HG02970 (cell line): Measurements from ENCODE around the gene TSPAN4.

Experiments used
- ATAC-seq: cut with Tn5 transposase; IDR thresholded peaks from one replicate; pipeline ENCODE4 v1.9.1; 2021; ENCODE audit warnings: mild to moderate bottlenecking, moderate library complexity, moderate number of reproducible peaks; ENCODE audit not compliant: unreplicated experiment, low FRiP score

TSPAN4 gene

DNA sequence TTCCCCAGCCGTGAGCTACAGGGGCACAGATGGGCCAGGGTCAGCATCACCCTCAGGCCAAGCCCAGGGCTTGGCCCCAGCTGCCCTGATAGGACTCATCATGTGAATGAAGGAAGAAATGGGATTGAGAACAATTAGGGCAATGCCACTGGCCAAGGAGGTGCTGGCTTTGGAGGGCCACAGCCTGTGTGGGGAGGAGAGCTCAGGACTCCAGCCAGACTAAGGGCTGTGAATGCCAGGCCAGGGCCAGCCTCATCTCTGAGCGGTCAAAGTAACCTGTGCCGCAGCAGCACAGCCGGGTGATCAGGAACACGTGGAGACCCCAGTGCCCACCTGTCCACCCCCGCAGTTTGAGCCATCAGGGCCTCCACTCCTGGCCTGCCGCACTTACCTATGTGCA lies 57.9 kb downstream of the TSPAN4 start:
- ATAC-seq, result no peak

DNA sequence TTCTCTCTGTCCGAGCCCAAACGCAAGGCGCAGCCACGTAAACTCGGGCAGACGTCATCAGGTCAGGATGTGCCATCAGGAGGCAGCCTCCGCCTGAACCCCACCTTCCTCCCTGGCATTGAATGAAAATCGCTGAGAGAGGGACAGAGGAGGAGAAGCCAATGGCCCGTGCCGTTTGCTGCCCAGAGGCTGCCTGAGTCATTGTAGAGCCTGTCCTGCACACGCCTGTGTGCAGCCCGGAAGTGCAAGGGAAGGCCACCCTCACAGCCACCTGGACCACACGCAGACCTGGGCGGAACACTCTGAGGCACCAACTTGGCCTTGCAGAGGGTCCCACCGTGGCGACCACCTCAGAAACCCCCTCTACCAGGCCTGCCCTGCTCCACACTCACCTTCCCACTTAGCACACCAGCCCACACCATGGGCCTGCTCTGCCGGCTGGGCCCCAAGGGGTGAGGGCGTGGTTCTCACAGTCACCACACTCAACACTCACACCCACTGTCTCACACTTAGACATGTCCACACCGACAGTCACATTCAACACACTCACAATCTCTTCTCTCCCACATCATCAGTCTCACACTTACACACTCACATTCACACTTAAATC lies 58.9 kb downstream of the TSPAN4 start:
- ATAC-seq, result no peak

DNA sequence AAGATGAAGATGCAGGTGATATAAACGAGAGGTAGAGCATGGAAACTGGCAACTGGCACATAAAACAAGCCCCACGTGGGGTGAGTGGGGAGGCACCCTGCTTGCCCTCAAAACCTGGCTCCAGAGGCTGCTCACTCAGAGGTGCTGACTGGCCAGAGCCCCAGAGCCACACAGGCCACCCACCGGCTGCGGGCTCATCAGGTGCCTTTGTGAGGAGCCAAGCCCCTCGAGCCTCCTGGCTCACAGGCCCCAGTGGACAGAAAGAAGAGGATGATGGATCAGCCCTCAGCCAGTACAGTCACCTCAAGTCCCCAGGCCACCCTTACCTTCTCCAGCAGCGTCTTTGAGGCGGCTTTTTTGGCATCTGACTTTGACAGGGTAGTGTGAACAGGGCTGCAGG lies 61.7 kb downstream of the TSPAN4 start:
- ATAC-seq, result no peak

DNA sequence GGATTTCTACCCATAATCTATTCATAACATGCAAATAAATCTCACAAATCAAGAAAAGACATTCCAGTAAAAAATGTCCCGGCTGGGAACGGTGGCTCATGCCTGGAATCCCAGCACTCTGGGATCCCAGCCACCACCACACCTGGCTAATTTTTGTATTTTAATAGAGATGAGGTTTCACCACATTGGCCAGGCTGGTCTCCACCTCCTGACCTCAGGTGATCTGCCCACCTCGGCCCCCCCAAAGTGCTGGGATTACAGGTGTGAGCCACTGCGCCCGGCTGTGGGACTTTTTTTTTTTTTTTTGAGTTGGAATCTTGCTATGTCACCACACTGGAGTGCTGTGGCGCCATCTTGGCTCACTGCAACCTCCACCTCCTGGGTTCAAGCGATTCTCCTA lies 63.3 kb downstream of the TSPAN4 start:
- ATAC-seq, result no peak

DNA sequence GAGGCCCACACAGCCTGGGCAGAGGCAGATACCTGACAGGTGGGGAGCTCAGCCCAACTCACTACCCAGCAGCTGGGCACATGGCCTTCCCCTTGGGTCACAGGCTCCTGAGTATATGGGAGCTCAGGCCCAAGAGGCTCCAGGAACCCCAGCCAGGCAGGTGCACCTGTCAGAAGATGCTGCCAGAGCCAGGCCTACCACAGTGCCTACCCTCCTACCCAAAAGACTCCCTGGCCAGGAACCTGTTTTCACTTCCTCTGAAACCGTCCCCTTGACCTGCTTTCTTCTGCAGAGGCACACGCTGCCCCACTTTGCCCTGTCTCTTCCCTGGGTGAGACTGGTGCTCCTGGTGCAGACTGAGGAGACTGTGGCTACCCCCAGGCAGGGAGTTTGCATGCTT lies 65.0 kb downstream of the TSPAN4 start:
- no peak for ATAC-seq

DNA sequence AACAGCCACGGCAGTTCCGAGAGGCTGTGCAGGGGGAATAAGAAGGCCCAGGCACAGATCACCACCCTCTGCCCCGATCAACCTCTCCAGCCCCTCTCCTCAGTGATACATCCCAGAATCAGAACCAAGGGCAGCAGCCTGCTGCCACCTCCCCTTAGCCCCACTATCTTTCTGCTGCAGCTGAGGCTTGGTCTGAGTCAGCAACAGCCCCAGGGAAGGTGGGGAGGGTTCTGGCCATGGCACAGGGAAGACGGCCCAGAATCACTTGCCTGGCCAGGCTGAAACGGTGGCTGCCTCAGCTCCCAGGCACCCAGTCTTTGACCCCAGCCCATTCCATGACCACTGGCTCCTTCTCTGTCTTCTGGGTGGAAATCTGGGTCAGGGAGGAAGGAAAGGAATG lies 65.6 kb downstream of the TSPAN4 start:
- ATAC-seq, result no peak

DNA sequence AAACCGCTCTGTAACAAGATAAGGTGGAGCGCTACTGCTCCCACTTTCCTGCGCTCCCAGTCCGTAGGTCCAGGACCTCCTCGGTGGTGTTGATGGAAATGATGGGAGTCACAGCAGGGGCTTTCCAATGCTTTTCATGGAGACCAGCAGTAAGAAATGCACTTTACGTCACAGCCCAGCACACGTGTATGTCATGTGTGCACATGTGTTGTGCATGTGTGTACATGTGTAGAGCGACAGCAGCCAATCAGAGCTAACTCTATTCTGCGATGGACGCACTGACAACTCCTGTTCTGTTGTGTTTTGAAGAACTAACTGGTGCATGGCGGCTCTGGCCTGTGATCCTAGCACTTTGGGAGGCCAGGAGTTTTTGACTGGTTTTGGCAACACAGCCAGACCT lies 66.8 kb downstream of the TSPAN4 start:
- no peak for ATAC-seq

DNA sequence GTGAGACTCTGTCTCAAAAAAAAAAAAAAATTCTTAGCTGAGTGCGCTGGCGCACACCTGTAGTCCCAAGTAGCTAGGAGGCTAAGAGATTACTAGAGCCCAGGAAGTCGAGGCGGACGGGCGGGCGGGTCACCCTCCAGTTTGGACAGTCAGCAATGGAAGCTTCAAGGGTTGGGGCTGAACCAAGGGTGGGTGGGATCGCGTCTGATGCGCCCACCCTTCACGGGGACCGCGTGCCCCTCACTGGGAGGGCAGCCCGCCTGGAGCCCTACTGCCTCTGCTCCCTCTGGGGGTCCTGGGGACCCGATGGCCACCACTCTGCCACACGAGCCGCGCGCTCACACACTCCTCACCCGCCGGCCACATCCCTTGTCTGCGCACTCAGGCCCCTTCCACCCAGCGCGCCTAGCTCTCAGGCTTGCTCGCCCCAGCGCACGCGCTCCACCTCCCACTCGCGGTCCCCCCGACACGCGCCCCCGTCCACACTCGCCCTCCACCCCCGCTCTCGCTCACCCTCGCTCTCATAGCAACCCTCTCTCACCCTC lies 67.5 kb downstream of the TSPAN4 start:
- ATAC-seq, result peak; percentile 1

DNA sequence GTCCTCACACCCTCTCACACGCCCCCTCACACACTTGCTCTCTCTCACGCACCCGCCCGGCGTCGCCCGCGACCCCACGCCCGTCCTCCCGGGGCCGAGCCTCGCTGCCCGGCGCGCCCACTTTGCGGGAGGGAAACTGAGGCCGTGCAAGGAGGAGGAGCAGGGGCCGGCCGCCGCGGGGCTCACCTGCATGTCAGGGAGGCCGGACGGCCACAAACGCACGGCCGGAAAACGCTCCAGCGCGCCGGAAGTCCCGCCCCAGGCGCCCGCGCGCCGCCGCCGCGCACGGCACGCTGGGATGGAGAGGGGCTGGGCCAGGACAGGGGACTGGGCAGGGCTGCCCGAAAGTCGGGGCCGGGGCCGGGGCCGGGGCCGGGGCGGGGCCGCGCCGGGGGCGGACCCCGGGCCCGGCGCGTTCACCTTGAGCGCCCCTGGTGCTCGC lies 68.0 kb downstream of the TSPAN4 start, which contains the start of gene CHID1:
TSS of gene CHID1 (minus strand) at position 222 of the 442 bp plus-strand sequence. CDS start 5,994 bp downstream, outside the sequence.
- peak; percentile 87 for ATAC-seq

DNA sequence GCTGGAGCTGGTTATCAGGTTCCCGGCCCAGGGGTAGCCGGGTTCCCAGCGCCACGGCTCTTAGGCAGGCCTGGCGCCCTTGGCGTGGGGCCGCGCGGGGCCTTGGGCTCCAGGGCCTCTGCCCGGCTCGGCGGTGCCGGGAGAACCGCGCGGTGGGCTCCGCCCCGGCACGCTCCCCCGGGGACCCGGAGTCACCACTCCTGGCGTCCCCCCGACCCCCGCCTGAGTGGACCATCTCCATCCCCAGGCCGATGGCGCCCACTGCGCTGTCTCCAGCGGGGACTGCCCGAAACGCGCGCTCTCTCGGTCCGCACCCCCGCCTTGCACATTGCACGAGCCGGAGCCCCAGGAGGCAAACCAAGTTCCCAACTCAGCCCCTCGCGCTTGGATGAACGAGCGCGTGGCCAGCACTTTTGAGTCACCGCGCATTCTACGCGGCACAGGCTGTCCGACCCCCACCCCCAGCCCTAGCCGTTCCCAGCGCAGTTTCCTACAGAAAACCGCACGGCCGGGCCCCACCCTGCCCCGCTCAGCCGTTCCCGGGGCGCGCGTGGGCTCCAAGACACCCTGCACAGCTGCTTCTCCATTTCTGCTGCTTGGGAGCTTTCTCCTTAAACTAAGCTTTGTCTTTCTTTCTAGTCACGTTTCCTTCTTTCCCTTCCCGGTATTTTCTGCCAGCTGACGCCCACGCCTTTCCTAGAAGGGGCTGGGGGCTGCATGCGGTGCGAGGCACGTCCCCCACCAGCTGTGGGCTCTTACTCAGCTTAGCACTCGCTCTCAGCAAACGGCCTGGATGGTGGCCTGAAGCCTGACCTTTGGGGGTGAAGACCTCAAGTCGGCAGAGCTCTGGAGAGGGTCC lies 68.6 kb downstream of the TSPAN4 start:
- no peak for ATAC-seq

DNA sequence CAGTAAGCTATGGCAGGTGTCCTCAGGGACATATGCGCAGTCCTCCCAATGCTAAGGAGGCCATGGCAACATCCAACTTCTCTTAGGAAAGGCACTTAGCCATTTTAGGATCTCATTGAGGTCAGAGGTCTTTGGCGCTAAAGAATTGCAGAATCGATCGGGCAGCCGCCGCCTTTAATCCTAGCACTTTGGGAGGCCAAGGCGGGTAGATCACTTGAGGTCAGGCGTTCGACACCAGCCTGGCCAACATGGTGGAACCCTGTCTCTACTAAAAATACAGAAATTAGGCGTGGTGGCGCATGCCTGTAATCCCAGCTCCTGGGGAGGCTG lies 69.2 kb downstream of the TSPAN4 start:
- ATAC-seq, result no peak

DNA sequence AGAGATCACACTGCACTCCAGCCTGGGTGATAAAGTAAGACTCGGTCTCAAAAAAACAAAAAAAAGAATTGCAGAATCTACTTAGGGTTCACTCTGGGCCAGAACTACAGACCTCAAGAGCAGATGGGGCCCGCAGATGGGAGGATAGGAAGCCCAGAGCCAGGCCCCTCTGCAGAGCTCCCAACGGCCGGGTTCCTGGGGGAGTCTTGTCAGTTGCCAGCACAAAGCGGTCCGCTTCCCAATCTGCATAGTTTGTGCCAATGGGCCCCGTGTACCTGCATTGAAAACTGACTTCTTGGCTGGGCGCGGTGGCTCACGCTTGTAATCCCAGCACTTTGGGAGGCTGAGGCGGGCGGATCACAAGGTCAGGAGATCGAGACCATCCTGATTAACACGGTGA lies 69.6 kb downstream of the TSPAN4 start:
- ATAC-seq, result no peak

DNA sequence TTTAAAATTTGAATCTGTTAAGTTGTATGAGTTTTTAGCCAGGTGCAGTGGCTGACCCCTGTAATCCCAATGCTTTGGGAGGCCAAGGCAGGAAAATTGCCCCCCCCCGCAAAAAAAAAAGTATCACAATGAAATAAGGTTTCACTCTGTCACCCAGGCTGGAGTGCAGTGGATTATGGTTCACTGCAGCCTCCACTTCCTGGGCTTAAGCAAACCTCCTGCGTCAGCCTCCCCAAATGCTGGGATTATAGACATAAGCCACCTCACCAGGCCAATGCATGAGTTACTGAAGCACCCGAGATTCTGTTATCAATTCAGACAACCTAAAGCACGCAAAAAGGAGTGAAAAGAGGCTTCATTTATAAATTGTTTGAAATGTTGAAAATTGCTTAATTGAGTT lies 70.4 kb downstream of the TSPAN4 start:
- no peak for ATAC-seq

DNA sequence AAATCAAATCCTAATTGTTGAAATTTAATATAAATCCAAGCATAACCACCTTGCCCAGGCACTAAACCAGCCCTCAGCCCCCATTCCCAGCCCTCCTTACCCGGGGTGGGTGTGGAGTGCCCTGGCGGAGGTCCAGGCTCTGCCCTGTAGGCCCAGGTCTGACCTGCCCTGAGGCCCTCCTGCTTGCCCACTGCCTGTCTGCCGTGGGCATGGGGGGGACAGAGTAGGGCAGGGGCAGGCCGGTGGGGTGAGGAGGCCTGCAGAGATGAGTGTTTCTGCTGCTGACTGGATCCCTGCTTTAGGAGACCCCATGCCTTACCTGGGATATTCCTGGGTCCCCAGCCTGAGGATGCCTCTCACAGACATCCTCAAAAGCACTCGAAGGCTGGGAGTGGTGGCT lies 71.6 kb downstream of the TSPAN4 start:
- ATAC-seq, result no peak

DNA sequence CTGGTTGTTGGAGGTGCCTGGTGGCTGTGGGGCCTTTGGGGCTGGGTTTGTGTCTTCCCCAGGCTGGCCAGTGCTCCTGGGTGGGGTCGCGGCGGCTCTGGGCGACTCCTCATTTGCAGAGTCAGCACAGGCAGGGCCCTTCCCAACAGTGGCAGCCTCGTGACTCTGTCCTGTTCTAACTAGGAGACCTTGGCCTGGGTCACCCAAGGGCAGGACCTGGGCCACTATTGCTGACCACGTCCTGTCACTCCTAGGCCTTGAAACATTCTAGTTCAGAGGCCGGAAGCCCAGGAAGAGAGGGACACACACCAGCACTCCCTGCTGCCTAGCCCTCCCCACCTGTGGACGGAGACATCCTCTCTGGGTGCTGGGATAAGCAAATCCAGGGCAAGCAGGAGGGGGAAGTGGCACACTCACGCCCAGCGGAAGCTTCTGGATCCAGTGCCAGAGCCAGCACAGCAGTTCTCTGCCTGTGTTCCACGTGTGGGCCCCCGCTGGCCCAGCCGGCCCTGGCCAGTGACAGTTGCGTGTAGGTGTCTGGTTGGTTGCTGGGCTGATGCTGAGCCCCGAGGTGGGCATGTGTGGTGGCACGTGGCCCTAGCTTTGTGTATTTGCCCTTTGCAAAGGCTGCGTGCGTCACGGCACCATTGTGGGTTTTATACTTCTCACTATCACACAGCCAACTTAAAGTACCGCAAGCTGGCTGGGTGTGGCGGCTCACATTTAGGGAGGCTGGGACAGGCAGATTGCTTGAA lies 72.3 kb downstream of the TSPAN4 start:
- no peak for ATAC-seq
